Measurements from ENCODE around the gene ADSL. TPM values are rescaled to one million over a fixed set of nuclear protein-coding genes. Genes with fewer than 3 reads are reported as not detected.
A peak's percentile ranks its signal among the peaks of the same experiment; 100 is the strongest.

The ADSL gene
- total RNA-seq, 1 experiment from 2014 or later = 126 TPM

DNA sequence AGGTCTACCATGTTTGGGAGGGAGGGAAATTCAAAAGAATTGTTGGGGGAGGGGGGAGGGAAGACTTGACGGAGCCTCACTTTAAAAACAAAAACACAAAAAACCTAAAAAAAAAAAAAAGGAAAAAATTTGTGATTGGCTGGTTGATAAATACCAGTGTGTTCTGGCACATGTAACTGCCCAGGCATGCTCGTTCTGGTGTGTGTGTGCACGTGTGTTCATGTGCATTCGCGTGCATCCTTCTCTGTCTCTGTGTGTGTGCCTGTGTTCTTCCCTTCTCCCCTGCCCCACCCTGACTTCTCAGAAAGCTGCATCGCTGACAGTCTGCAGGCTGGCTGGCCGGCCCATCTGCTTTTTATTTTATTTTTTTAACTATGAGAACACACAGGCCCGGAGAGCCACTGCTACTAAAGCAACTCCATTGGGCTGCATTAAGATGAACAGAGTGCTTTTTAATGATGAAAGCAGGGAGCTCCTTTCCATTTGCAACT lies 22.6 kb upstream of the ADSL start:
- Histone ChIP-seq H3K4me1 (ENCODE audit: control insufficient read depth in 1 of 2, insufficient read depth in 2 of 2, low read length in 2 of 2) (no peaks in the 10 kb centered on the region), H3K4me3 (replicated peaks in 1 of 2; ENCODE audit: low read depth in 1 of 2, low read length in 2 of 2) (no peak overlapping the region), H3K36me3 (ENCODE audit: control insufficient read depth in 1 of 2, insufficient read depth in 2 of 2, low read length in 2 of 2) (peaks cover 0 to 13% of the 10 kb centered on the region in 2 experiments; a peak in 3 of 4 replicates), H3K79me2 (ENCODE audit: insufficient read depth, low read length) (no peaks in the 10 kb centered on the region), H4K20me1 (ENCODE audit: insufficient read depth) (no peaks in the 10 kb centered on the region), H3K9me2 (ENCODE audit: insufficient read depth) (no peaks in the 10 kb centered on the region), H3K27me3 (ENCODE audit: insufficient read depth, low read length) (no peaks in the 10 kb centered on the region), H3K9me3 (ENCODE audit: control insufficient read depth in 1 of 2, insufficient read depth in 1 of 2, low read depth in 1 of 2, low read length in 2 of 2) (no peaks in the 10 kb centered on the region), H3K4me2 (ENCODE audit: low read length) (no peak overlapping the region), H3K27ac (ENCODE audit: low read depth, low read length) (no peak overlapping the region), H2AFZ (ENCODE audit: low read depth, low read length, poor library complexity, severe bottlenecking) (no peak overlapping the region), H3K9ac (ENCODE audit: low read length) (no peak overlapping the region)
- ATAC-seq (no peak), DNase-seq (ENCODE audit: low read depth, low spot score) (no peak)
- no peak for TF ChIP-seq SP1 (IDR thresholded peaks at IDR 0.05; ENCODE audit: low read depth)
- TF ChIP-seq SIN3A (IDR thresholded peaks at IDR 0.05; ENCODE audit: low read depth) = no peak
- TF ChIP-seq, protein P1, sequence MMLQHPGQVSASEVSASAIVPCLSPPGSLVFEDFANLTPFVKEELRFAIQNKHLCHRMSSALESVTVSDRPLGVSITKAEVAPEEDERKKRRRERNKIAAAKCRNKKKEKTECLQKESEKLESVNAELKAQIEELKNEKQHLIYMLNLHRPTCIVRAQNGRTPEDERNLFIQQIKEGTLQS (IDR thresholded peaks at IDR 0.05) = no peak
- no peak for TF ChIP-seq YY1 (IDR thresholded peaks at IDR 0.05; ENCODE audit: extremely low read depth, insufficient replicate concordance, low read depth, low read length)
- CTCF ChIA-PET = no interaction called here
- POLR2A ChIA-PET = no interaction called here
- intact Hi-C loops (cut with micrococcal nuclease) = no loop called here
- BruUV-seq (replicated peaks) = TSS peak; percentile 32
- RAD21 ChIA-PET (ENCODE audit: low non-redundant PET in 1 of 2, low total read pairs in 2 of 2, uncharacterized antibody in 2 of 2, unreplicated experiment in 2 of 2) = no interaction called here

DNA sequence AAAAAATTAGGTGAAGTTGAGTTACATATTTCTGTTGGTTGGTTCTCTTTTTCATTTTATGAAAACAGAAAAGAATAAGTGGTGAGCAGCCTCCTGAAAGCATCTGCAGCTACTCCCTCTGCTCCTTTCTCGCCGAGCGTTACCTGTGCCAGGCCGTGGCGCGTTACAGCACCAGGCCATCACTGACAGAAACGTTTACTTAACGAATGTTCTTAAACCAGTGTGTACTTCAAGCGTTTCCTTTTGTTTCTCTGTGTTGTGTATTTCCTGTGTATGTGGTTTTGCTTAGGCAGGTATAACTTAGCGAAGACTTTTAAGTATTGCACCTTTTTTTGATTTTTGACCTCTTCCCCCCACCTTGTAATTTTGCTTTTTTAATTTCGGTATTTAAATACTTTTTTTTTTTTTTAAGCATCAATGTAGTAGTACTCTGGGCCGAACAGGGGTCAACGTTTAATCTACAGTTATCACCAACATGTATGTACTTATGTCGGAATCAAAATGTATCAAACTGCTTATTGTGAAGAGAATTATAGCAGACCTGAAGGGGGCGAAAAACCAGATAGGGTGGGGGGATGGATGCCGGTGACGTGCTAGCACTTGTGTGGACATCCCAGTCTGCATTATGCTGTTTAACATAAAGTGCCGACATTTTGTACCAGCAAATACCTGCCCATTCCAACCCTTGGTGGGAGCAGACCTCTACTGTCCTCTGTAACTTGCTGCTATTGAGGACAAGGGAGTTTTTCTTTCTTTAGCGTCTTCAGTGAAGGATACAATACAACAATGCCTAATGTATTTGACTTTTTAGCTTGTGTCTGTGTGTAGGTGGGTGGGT lies 21.6 kb upstream of the ADSL start:
- H4K20me1 ChIP-seq (ENCODE audit: insufficient read depth) = no peaks in the 10 kb centered on the region
- DNase-seq (ENCODE audit: low read depth, low spot score) (no peak), ATAC-seq (no peak)
- peaks cover 0 to 13% of the 10 kb centered on the region in 2 experiments; a peak in 3 of 4 replicates for H3K36me3 ChIP-seq (ENCODE audit: control insufficient read depth in 1 of 2, insufficient read depth in 2 of 2, low read length in 2 of 2)
- no peaks in the 10 kb centered on the region for H3K9me3 ChIP-seq (ENCODE audit: control insufficient read depth in 1 of 2, insufficient read depth in 1 of 2, low read depth in 1 of 2, low read length in 2 of 2)
- POLR2A ChIA-PET = no interaction called here
- H3K4me1 ChIP-seq (ENCODE audit: control insufficient read depth in 1 of 2, insufficient read depth in 2 of 2, low read length in 2 of 2) = no peaks in the 10 kb centered on the region
- TF ChIP-seq, protein P2, sequence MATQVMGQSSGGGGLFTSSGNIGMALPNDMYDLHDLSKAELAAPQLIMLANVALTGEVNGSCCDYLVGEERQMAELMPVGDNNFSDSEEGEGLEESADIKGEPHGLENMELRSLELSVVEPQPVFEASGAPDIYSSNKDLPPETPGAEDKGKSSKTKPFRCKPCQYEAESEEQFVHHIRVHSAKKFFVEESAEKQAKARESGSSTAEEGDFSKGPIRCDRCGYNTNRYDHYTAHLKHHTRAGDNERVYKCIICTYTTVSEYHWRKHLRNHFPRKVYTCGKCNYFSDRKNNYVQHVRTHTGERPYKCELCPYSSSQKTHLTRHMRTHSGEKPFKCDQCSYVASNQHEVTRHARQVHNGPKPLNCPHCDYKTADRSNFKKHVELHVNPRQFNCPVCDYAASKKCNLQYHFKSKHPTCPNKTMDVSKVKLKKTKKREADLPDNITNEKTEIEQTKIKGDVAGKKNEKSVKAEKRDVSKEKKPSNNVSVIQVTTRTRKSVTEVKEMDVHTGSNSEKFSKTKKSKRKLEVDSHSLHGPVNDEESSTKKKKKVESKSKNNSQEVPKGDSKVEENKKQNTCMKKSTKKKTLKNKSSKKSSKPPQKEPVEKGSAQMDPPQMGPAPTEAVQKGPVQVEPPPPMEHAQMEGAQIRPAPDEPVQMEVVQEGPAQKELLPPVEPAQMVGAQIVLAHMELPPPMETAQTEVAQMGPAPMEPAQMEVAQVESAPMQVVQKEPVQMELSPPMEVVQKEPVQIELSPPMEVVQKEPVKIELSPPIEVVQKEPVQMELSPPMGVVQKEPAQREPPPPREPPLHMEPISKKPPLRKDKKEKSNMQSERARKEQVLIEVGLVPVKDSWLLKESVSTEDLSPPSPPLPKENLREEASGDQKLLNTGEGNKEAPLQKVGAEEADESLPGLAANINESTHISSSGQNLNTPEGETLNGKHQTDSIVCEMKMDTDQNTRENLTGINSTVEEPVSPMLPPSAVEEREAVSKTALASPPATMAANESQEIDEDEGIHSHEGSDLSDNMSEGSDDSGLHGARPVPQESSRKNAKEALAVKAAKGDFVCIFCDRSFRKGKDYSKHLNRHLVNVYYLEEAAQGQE (IDR thresholded peaks at IDR 0.05; ENCODE audit: low read depth) = no peak
- TF ChIP-seq YY1 (IDR thresholded peaks at IDR 0.05; ENCODE audit: extremely low read depth, insufficient replicate concordance, low read depth, low read length) = no peak
- no peak for TF ChIP-seq SIN3A (IDR thresholded peaks at IDR 0.05; ENCODE audit: low read depth)
- TF ChIP-seq RAD21 (IDR thresholded peaks at IDR 0.05; ENCODE audit: low read depth) = no peak
- TF ChIP-seq SRF (IDR thresholded peaks at IDR 0.05; ENCODE audit: low read depth) = no peak
- no peak for TF ChIP-seq TCF7L2 (IDR thresholded peaks at IDR 0.05; ENCODE audit: borderline replicate concordance, extremely low read depth, insufficient read depth, insufficient read length)
- TF ChIP-seq, protein P3, sequence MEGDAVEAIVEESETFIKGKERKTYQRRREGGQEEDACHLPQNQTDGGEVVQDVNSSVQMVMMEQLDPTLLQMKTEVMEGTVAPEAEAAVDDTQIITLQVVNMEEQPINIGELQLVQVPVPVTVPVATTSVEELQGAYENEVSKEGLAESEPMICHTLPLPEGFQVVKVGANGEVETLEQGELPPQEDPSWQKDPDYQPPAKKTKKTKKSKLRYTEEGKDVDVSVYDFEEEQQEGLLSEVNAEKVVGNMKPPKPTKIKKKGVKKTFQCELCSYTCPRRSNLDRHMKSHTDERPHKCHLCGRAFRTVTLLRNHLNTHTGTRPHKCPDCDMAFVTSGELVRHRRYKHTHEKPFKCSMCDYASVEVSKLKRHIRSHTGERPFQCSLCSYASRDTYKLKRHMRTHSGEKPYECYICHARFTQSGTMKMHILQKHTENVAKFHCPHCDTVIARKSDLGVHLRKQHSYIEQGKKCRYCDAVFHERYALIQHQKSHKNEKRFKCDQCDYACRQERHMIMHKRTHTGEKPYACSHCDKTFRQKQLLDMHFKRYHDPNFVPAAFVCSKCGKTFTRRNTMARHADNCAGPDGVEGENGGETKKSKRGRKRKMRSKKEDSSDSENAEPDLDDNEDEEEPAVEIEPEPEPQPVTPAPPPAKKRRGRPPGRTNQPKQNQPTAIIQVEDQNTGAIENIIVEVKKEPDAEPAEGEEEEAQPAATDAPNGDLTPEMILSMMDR (IDR thresholded peaks at IDR 0.05 in 2 of 3, conservative IDR thresholded peaks at IDR 0.05 in 1 of 3; ENCODE audit: borderline replicate concordance in 1 of 3, insufficient read depth in 1 of 3, low read depth in 2 of 3, low read length in 2 of 3) = no peak
- intact Hi-C loops (cut with micrococcal nuclease) = no loop called here
- RAD21 ChIA-PET (ENCODE audit: low non-redundant PET in 1 of 2, low total read pairs in 2 of 2, uncharacterized antibody in 2 of 2, unreplicated experiment in 2 of 2) = no interaction called here
- H3K79me2 ChIP-seq (ENCODE audit: insufficient read depth, low read length) = no peaks in the 10 kb centered on the region
- no peak overlapping the region for H3K4me3 ChIP-seq (replicated peaks in 1 of 2; ENCODE audit: low read depth in 1 of 2, low read length in 2 of 2)
- H3K27ac ChIP-seq (ENCODE audit: low read depth, low read length) = no peak overlapping the region
- CTCF ChIA-PET = no interaction called here
- no peak overlapping the region for H3K4me2 ChIP-seq (ENCODE audit: low read length)
- no peak overlapping the region for H2AFZ ChIP-seq (ENCODE audit: low read depth, low read length, poor library complexity, severe bottlenecking)
- H3K27me3 ChIP-seq (ENCODE audit: insufficient read depth, low read length) = no peaks in the 10 kb centered on the region
- H3K9me2 ChIP-seq (ENCODE audit: insufficient read depth) = no peaks in the 10 kb centered on the region
- no peak overlapping the region for H3K9ac ChIP-seq (ENCODE audit: low read length)
- no TSS peak for BruUV-seq (replicated peaks)

Data from HCT116 (cell line).